H1 (cell line): ENCODE data around the gene AEBP1. TPM values are rescaled to one million over a fixed set of nuclear protein-coding genes. Genes with fewer than 3 reads are reported as not detected.

Source experiments
- CTCF ChIA-PET: fragments of 300-600 bp; sonication (Branson Sonifier 250); formaldehyde crosslinking; loops from one replicate; lab custom pipeline; 2021; ENCODE audit not compliant: partially characterized antibody; lab: Charles Lee
- POLR2A ChIA-PET: fragments of 300-600 bp; sonication (Branson Sonifier 250); formaldehyde crosslinking; loops from one replicate; lab custom pipeline; 2021; ENCODE audit warnings: inconsistent platforms; ENCODE audit not compliant: partially characterized antibody; lab: Charles Lee
- DNase-seq, 2 experiments: peaks; one replicate each; pipeline versions ENCODE4 v3.0.0 to v3.0.0-alpha.2; 2010 to 2022; ENCODE audit warnings: low spot score in 2 of 2, low read depth in 1 of 2, mixed read lengths in 1 of 2
- FAIRE-seq: peaks from 2 replicates; lab custom pipeline; 2011; peaks lifted over from hg19 to GRCh38; lab: Jason Lieb, UNC
- H2AFZ ChIP-seq: 2 replicates; pipeline ENCODE4 v1.8.1; 2012; ENCODE audit warnings: low read length, inconsistent platforms
- H2AK5ac ChIP-seq: 2 replicates; pipeline ENCODE4 v1.6.1; 2013; ENCODE audit warnings: low read depth, low read length
- H2BK120ac ChIP-seq: replicated peaks from 2 replicates; pipeline ENCODE3; 2013; ENCODE audit warnings: low read depth, low read length, inconsistent platforms
- H2BK12ac ChIP-seq: 2 replicates; pipeline ENCODE4 v1.6.1; 2013; ENCODE audit warnings: low read depth, low read length
- H2BK15ac ChIP-seq: 2 replicates; pipeline ENCODE4 v1.6.1; 2013; ENCODE audit warnings: low read length
- H2BK20ac ChIP-seq: 2 replicates; pipeline ENCODE4 v1.6.1; 2013; ENCODE audit warnings: low read length
- H2BK5ac ChIP-seq: 2 replicates; pipeline ENCODE4 v1.6.1; 2013; ENCODE audit warnings: low read depth, low read length
- H3K14ac ChIP-seq: 2 replicates; pipeline ENCODE4 v1.6.1; 2013; ENCODE audit warnings: inconsistent platforms; ENCODE audit not compliant: insufficient read length
- H3K18ac ChIP-seq: 2 replicates; pipeline ENCODE4 v1.6.1; 2013; ENCODE audit warnings: low read length; ENCODE audit errors: extremely low read depth
- H3K23ac ChIP-seq: 2 replicates; pipeline ENCODE4 v1.6.1; 2013; ENCODE audit warnings: inconsistent platforms; ENCODE audit not compliant: insufficient read length
- H3K23me2 ChIP-seq: 2 replicates; pipeline ENCODE4 v1.6.1; 2013; ENCODE audit warnings: low read depth, low read length
- H3K27ac ChIP-seq: 2 replicates; pipeline ENCODE4 v1.6.1; 2011; ENCODE audit warnings: low read depth, low read length, inconsistent platforms
- H3K27me3 ChIP-seq, 4 experiments: replicated peaks in 1 of 4; 1 replicate in 1 of 4; 2 replicates in 3 of 4; pipeline versions ENCODE4 v1.6.1 to v1.8.1; 2011 to 2013; ENCODE audit warnings: low read length in 3 of 4, mild to moderate bottlenecking in 3 of 4, inconsistent platforms in 2 of 4, mixed read lengths in 2 of 4, moderate library complexity in 1 of 4; ENCODE audit not compliant: control insufficient read depth in 3 of 4, insufficient read depth in 3 of 4; ENCODE audit errors: extremely low read depth in 1 of 4
- H3K36me3 ChIP-seq, 4 experiments: 2 replicates each; pipeline versions ENCODE4 v1.6.1 to v1.8.1; 2011 to 2013; ENCODE audit warnings: mild to moderate bottlenecking in 4 of 4, low read length in 3 of 4, moderate library complexity in 2 of 4, control low read depth in 1 of 4, inconsistent platforms in 1 of 4; ENCODE audit not compliant: insufficient read depth in 4 of 4, control insufficient read depth in 2 of 4
- H3K4ac ChIP-seq: replicated peaks from 2 replicates; pipeline ENCODE3; 2013; ENCODE audit warnings: low read length, low read depth, mixed read lengths, inconsistent platforms; ENCODE audit not compliant: insufficient read length
- H3K4me1 ChIP-seq, 4 experiments: replicated peaks in 1 of 4; 1 replicate in 1 of 4; 2 replicates in 3 of 4; pipeline versions ENCODE4 v1.6.1 to v1.8.1; 2011 to 2013; ENCODE audit warnings: low read length in 3 of 4, inconsistent platforms in 2 of 4, mixed read lengths in 1 of 4; ENCODE audit not compliant: insufficient read depth in 4 of 4, control insufficient read depth in 3 of 4
- H3K4me2 ChIP-seq, 2 experiments: 2 replicates each; pipeline versions ENCODE4 v1.6.1 to v1.8.1; 2011 to 2013; ENCODE audit warnings: low read depth in 2 of 2, low read length in 2 of 2, control low read depth in 1 of 2, inconsistent platforms in 1 of 2, mild to moderate bottlenecking in 1 of 2; ENCODE audit not compliant: insufficient read depth in 1 of 2
- H3K4me3 ChIP-seq, 4 experiments: fragments of 200-600, 300-600 bp in 1 of 4; sonication (generic), shearing (Covaris generic), sonication (Bioruptor Twin) in 1 of 4; 2 replicates each; pipeline versions ENCODE4 v1.5.1 to v1.8.1; 2011 to 2016; ENCODE audit warnings: low read length in 4 of 4, low read depth in 3 of 4, control low read depth in 2 of 4, inconsistent platforms in 2 of 4, mild to moderate bottlenecking in 2 of 4, mixed read lengths in 1 of 4, moderate library complexity in 1 of 4; ENCODE audit not compliant: insufficient read depth in 2 of 4; ENCODE audit errors: extremely low read depth in 1 of 4
- H3K56ac ChIP-seq: replicated peaks from 2 replicates; pipeline ENCODE3; 2013; ENCODE audit warnings: low read depth, mild to moderate bottlenecking, mixed read lengths, low read length, inconsistent platforms; ENCODE audit not compliant: insufficient read length
- H3K79me1 ChIP-seq: 2 replicates; pipeline ENCODE4 v1.6.1; 2013; ENCODE audit warnings: low read depth, low read length, control low read depth
- H3K79me2 ChIP-seq, 2 experiments: 2 replicates each; pipeline versions ENCODE4 v1.6.1 to v1.8.1; 2012 to 2013; ENCODE audit warnings: low read length in 2 of 2, mild to moderate bottlenecking in 2 of 2, inconsistent platforms in 1 of 2; ENCODE audit not compliant: insufficient read depth in 2 of 2, control insufficient read depth in 1 of 2
- H3K9ac ChIP-seq, 4 experiments: replicated peaks in 1 of 4; 1 replicate in 1 of 4; 2 replicates in 3 of 4; pipeline versions ENCODE4 v1.6.1 to v1.8.1; 2011 to 2013; ENCODE audit warnings: low read depth in 3 of 4, low read length in 3 of 4, control low read depth in 2 of 4, mild to moderate bottlenecking in 2 of 4, moderate library complexity in 2 of 4, inconsistent platforms in 1 of 4; ENCODE audit errors: extremely low read depth in 1 of 4
- H3K9me3 ChIP-seq, 2 experiments: 2 replicates each; pipeline versions ENCODE4 v1.6.1 to v1.8.1; 2012 to 2013; ENCODE audit warnings: mild to moderate bottlenecking in 2 of 2, moderate library complexity in 2 of 2, control low read depth in 1 of 2, inconsistent platforms in 1 of 2, low read depth in 1 of 2, low read length in 1 of 2, mixed read lengths in 1 of 2; ENCODE audit not compliant: insufficient read depth in 2 of 2
- H4K20me1 ChIP-seq, 2 experiments: replicated peaks in 1 of 2; 2 replicates each; pipeline versions ENCODE3 to v1.8.1; 2011 to 2013; ENCODE audit warnings: inconsistent platforms in 2 of 2, low read length in 2 of 2, mild to moderate bottlenecking in 1 of 2; ENCODE audit not compliant: insufficient read depth in 2 of 2, control insufficient read depth in 1 of 2
- H4K5ac ChIP-seq: 2 replicates; pipeline ENCODE4 v1.6.1; 2013; ENCODE audit warnings: low read length, low read depth, mixed read lengths, inconsistent platforms; ENCODE audit not compliant: insufficient read length
- H4K8ac ChIP-seq: 2 replicates; pipeline ENCODE4 v1.8.0; 2013; ENCODE audit warnings: mild to moderate bottlenecking, moderate library complexity, low read length, inconsistent platforms; ENCODE audit not compliant: insufficient read depth; ENCODE audit errors: extremely low read depth
- H4K91ac ChIP-seq: replicated peaks from 2 replicates; pipeline ENCODE3; 2013; ENCODE audit warnings: low read length, mixed read lengths, inconsistent platforms; ENCODE audit not compliant: insufficient read length
- CTCF ChIP-seq, 3 experiments: IDR thresholded peaks; 1 replicate in 2 of 3; 2 replicates in 1 of 3; pipeline versions ENCODE4 v1.5.1 to v1.6.1; 2011; ENCODE audit warnings: low read length in 3 of 3, mild to moderate bottlenecking in 3 of 3, inconsistent platforms in 2 of 3, low read depth in 1 of 3, moderate library complexity in 1 of 3; ENCODE audit not compliant: insufficient read depth in 1 of 3; ENCODE audit errors: control extremely low read depth in 1 of 3
- GTF2F1 ChIP-seq: IDR thresholded peaks from 2 replicates; pipeline ENCODE4 v1.6.1; 2012; ENCODE audit warnings: low read depth, low read length, improper control_type of control experiment, borderline replicate concordance
- JUND ChIP-seq: IDR thresholded peaks from 2 replicates; pipeline ENCODE4 v1.6.1; 2011; ENCODE audit warnings: mild to moderate bottlenecking, improper control_type of control experiment, low read length
- RAD21 ChIP-seq, 2 experiments: IDR thresholded peaks in 1 of 2; conservative IDR thresholded peaks in 1 of 2; 2 replicates each; pipeline ENCODE4 v1.6.1; 2011; ENCODE audit warnings: low read depth in 2 of 2, low read length in 2 of 2, improper control_type of control experiment in 1 of 2, inconsistent platforms in 1 of 2, mild to moderate bottlenecking in 1 of 2, moderate library complexity in 1 of 2
- SIN3A ChIP-seq, 2 experiments: IDR thresholded peaks in 1 of 2; conservative IDR thresholded peaks in 1 of 2; 2 replicates each; pipeline ENCODE4 v1.6.1; 2011 to 2012; ENCODE audit warnings: low read length in 2 of 2, improper control_type of control experiment in 1 of 2, low read depth in 1 of 2, mild to moderate bottlenecking in 1 of 2
- TBP ChIP-seq: IDR thresholded peaks from 2 replicates; pipeline ENCODE4 v1.6.1; 2011; ENCODE audit warnings: low read depth, low read length, improper control_type of control experiment
- WGBS, 2 experiments: shearing (Covaris generic) in 1 of 2; methylation state at CpG; one replicate each; pipeline versions ENCODE4 v1.1.6 to v1.1.7; 2013 to 2015; ENCODE audit warnings: low lambda C conversion rate in 2 of 2, mixed read lengths in 2 of 2, inconsistent platforms in 1 of 2, low coverage in 1 of 2, missing lambda C conversion rate in 1 of 2; ENCODE audit not compliant: insufficient replicate concordance in 2 of 2, insufficient coverage in 1 of 2, insufficient read length in 1 of 2; ENCODE audit errors: extremely low coverage in 1 of 2, missing lambda C conversion rate in 1 of 2; 5-methylcytosine and 5-hydroxymethylcytosine counted together
- polyA plus RNA-seq, 7 experiments: library from polyadenylated mRNA; depleted of rRNA in 3 of 7; stranded (reverse) in 5 of 7; unstranded in 2 of 7; fragments of >200 nt in 5 of 7; fragments of 200-250 nt in 2 of 7; gene quantifications; 1 replicate in 5 of 7; 2 replicates in 1 of 7; 4 replicates in 1 of 7; pipeline versions ENCODE4 v1.2.1 to v1.2.3, GENCODE V29; 2011 to 2013; ENCODE audit warnings: missing spikeins in 2 of 7, mixed read lengths in 2 of 7
- total RNA-seq: library from RNA; stranded (reverse); fragmentation: NEBNext Ultra II Directional; extraction: Animal tissue kit (Norgen Biotek cat#: 25700); gene quantifications from 2 replicates; pipeline ENCODE4 v1.2.1, GENCODE V29; 2021

Gene AEBP1
- total and polyA plus RNA-seq, 2 of the 8 experiments (the other 6 are each of a cell fraction or from before 2014, with no cell fraction given): 10.4 to 41.2 TPM

- no peak overlapping the region for H3K27ac ChIP-seq
- CTCF ChIA-PET: interaction anchor here (0.6 to 2.1 kb wide), 19 partner anchors 8 to 891 kb away, joined by 3 to 10 read pairs (median 4); no protein-coding TSS in a partner anchor
- no peak overlapping the region for H3K18ac ChIP-seq
These were observed 31.5 kb upstream of the AEBP1 start for GRCh38 chr7:44072364-44073231.

More at GRCh38 chr7:44072364-44073231, 31.5 kb upstream of the AEBP1 start:
- Histone ChIP-seq H3K4me3 (no peak overlapping the region), H3K23me2 (no peaks in the 10 kb centered on the region), H2BK15ac (no peak overlapping the region), H3K14ac (no peak overlapping the region), H2BK20ac (no peak overlapping the region), H4K20me1 (peaks cover 0 to 5% of the 10 kb centered on the region in 2 experiments), H3K36me3 (peaks cover 5 to 16% (median 11%) of the 10 kb centered on the region in 4 experiments; a peak in 7 of 8 replicates), H3K4me2 (no peak overlapping the region), H2AFZ (no peak overlapping the region), H2BK5ac (no peak overlapping the region), H2AK5ac (no peak overlapping the region), H4K8ac (no peak overlapping the region), H3K4me1 (no peaks in the 10 kb centered on the region), H3K79me1 (no peaks in the 10 kb centered on the region), H2BK120ac (no peak overlapping the region), H3K27me3 (no peaks in the 10 kb centered on the region; a peak in 2 of 7 replicates), H3K23ac (no peak overlapping the region), H4K91ac (no peak overlapping the region), H3K79me2 (no peaks in the 10 kb centered on the region), H4K5ac (no peak overlapping the region), H2BK12ac (no peak overlapping the region), H3K9me3 (no peaks in the 10 kb centered on the region), H3K4ac (no peak overlapping the region), H3K56ac (no peak overlapping the region), H3K9ac (no peak overlapping the region)
- WGBS, 2 experiments: 75% methylated on average over 12 of the region's 12 CpGs; no CpG with 5 or more reads in 1 of the 2 experiments
- TF ChIP-seq GTF2F1: no peak
- peak; percentile 73 to 80 for TF ChIP-seq RAD21 (IDR thresholded peaks at IDR 0.05 in 1 of 2, conservative IDR thresholded peaks at IDR 0.05 in 1 of 2; ENCODE audit: low read depth in 2 of 2, low read length in 2 of 2)
- TF ChIP-seq SIN3A (conservative IDR thresholded peaks at IDR 0.05 in 1 of 2, IDR thresholded peaks at IDR 0.05 in 1 of 2; ENCODE audit: low read depth in 1 of 2, low read length in 2 of 2): 0 out of 4 replicates have a peak, but pooled peaks of 1 of the 2 experiments have one; percentile 37
- no peak for TF ChIP-seq TBP
- peak; percentile 70 to 84 (median 80) for TF ChIP-seq CTCF (IDR thresholded peaks at IDR 0.05; ENCODE audit: control extremely low read depth in 1 of 3, insufficient read depth in 1 of 3, low read depth in 1 of 3, low read length in 3 of 3)
- TF ChIP-seq JUND: no peak
- FAIRE-seq: no peak
- POLR2A ChIA-PET: interaction anchor here (0.9 to 2.1 kb wide), 7 partner anchors 9 to 51 kb away, joined by 3 to 9 read pairs (median 4); partner anchors contain the start of gene POLD2
- peak; percentile 65 to 76 for DNase-seq
